GM19397 (cell line): ENCODE results near the gene GPR62.
"Not testable (repeated sequence)": the region's sequence is repeated elsewhere in the genome, so short reads cannot be mapped to it uniquely, and the experiment has no call there.

Source experiments
- ATAC-seq: cut with Tn5 transposase; IDR thresholded peaks from one replicate; pipeline ENCODE4 v1.9.1; 2021; ENCODE audit warnings: mild to moderate bottlenecking, moderate library complexity; ENCODE audit not compliant: unreplicated experiment

GPR62 gene

DNA sequence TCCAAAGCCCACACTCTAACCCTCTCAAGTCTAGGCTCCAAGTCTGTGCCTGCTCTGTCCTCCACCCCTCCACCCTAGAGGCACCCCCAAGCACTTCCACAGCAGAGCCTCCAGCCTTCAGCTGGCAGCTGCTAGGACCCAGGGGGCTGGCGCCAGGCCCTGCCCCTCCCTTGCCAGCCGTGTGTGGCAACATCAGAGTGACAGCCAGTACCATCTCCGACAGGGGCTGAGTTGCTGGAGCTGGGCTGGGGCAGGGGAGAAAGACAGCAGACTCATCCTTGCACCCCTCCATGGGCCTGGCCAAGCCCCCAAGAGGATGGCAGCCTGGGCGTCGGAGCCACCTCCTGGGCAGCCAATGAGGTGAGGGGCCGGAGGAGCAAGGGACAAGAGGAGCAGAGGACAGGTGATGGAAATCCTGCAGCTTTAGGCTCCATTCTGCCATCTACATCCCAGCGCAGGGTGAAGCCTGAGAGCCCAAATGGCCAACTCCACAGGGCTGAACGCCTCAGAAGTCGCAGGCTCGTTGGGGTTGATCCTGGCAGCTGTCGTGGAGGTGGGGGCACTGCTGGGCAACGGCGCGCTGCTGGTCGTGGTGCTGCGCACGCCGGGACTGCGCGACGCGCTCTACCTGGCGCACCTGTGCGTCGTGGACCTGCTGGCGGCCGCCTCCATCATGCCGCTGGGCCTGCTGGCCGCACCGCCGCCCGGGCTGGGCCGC lies at the start of gene GPR62:
GPR62 (plus strand) TSS at position 207 of the 718 bp plus-strand sequence; CDS start at position 479, 272 bp downstream.
- ATAC-seq, result no peak

DNA sequence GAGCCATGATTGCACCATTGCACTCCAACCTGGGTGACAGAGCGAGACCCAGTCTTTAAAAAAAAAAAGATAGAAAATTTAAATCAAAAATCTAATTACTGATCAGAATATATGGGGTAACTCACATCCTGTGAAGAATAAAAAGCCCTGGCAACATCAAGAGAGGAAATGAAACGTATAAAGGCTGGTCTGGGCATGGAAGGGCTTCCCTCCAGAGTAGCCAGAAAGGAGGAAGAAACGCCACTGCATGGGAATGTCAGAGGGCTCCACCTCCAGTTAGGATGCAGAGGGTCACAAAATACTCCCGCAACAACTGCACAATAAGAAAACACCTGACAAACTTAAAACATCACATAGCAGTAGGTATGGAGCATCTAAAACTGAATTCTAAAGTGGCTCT lies 47.2 kb upstream of the GPR62 start:
- ATAC-seq, result no peak

DNA sequence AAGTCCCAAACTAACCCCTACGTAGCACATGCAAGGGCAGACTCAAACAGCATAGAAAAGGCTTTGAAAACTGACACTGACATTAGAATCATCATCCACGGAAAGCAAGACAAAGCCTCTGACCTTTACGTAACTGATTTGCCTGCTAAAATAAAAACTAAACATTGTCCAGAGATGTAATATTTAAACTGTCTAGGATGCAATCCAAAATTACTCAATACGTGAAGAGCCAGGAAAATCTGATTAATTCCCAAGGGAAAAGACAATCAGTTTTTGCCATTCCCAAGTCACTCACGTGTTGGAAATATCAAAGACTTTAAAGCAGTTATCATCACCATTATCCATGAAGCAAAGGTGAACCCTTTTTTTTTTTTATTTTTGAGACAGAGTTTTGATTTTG lies 38.8 kb upstream of the GPR62 start:
- ATAC-seq, result no peak

DNA sequence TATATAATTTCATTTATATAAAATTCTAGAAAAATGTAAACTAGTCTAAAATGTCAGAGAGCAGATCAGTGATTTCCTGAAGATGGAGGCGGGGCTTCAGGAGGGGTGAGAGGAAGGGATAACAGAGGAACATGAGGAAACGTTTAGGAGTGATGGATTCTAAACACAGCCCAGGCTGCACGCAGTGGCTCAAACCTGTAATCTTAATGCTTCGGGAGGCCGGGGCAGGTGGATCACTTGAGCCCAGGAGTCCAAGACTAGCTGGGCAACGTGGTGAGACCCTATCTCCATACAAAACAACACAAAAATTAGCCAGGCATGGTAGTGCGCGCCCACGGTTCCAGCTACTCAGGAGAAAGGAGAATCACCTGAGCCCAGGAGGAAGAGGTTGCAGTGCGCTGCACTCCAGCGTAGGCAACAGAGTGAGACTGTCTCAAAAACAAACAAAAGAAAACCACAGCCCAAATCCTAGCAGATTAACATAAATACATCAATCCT lies 34.1 kb upstream of the GPR62 start:
- ATAC-seq, result no peak

DNA sequence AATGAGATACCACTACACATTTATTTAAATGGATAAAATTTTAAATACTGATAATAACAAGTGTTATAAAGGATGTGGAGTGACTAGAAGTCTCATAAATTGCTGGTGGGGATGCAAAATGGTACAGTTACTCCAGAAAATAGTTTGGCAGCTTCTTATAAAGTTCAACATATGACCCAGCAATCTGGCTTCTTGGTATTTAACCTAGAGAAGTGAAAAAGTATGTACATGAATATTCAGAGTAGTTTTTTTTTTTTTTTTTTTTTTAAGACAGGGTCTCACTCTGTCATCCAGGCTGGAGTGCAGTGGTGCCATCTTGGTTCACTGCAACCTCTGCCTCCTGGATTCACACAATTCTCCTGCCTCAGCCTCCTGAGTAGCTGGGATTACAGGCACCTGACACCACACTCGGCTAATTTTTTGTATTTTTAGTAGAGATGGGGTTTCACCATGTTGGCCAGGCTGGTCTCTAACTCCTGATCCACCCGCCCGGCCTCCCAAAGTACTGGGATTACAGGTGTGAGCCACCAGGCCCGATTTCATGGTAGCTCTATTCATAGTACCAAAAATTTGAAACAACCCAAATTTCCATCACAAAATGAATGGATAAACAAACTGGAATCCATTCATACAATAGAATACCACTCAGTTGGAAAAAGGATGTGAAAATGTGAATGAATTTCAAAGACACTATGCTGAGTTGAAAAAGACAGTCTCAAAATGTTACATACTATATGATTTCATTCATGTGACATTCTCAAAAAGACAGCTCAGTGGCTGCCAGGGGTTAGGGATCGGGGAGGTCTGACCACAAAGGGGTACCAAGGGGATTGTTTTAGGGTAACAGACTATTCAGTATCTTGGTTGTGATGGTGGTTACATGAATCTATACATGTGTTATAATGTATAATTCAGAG lies 27.9 kb upstream of the GPR62 start:
- ATAC-seq, result no peak

DNA sequence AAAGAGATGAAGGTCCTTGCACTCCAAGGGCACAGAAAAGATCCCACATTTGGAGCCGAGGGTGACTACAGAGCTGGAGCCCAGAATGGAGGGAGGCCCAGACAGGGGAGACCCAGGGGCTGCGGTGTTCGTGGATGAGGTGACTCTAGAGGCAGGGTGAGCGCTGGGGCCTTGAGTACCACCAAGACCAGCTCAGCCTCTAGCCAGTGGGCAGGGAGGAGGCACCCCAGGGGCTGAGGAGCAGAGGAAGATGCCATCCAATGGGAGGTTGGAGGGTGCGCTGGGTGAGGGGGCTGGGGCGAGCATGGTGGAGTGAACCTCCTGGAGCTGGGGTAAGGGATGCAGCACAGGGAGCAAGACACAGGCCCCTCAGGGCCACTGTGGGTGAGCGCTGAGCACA lies 26.7 kb upstream of the GPR62 start:
- ATAC-seq, result no peak

GRCh38 chr3:51928981-51929380 lies 26.2 kb upstream of the GPR62 start:
- ATAC-seq, result not testable (repeated sequence)

GRCh38 chr3:51929420-51930003 lies 25.7 kb upstream of the GPR62 start:
- ATAC-seq, result no peak

DNA sequence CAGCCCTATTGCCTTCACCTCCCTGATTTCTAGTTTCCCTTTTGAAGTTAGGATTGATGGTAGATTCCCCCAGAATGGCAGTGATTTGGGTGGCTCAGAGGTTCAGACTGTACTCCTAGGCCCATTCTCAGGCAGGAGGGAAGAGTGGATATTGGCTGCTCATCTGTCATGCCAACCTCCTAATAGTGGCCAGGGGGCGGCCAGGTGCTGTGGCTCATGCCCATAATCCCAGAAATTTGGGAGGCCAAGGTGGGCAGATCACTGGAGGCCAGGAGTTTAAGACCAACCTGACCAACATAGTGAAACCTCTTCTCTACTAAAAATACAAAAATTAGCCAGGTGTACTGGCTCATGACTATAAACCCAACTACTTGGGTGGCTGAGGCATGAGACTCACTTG lies 24.7 kb upstream of the GPR62 start:
- ATAC-seq, result no peak

- no peak for ATAC-seq
These were observed 23.4 kb upstream of the GPR62 start for GRCh38 chr3:51931756-51932155.

- no peak for ATAC-seq
These were observed 22.5 kb upstream of the GPR62 start for GRCh38 chr3:51932471-51933370.

GRCh38 chr3:51933471-51934138 lies 21.6 kb upstream of the GPR62 start:
- no peak for ATAC-seq

GRCh38 chr3:51934139-51934850 lies 20.9 kb upstream of the GPR62 start:
- no peak for ATAC-seq

DNA sequence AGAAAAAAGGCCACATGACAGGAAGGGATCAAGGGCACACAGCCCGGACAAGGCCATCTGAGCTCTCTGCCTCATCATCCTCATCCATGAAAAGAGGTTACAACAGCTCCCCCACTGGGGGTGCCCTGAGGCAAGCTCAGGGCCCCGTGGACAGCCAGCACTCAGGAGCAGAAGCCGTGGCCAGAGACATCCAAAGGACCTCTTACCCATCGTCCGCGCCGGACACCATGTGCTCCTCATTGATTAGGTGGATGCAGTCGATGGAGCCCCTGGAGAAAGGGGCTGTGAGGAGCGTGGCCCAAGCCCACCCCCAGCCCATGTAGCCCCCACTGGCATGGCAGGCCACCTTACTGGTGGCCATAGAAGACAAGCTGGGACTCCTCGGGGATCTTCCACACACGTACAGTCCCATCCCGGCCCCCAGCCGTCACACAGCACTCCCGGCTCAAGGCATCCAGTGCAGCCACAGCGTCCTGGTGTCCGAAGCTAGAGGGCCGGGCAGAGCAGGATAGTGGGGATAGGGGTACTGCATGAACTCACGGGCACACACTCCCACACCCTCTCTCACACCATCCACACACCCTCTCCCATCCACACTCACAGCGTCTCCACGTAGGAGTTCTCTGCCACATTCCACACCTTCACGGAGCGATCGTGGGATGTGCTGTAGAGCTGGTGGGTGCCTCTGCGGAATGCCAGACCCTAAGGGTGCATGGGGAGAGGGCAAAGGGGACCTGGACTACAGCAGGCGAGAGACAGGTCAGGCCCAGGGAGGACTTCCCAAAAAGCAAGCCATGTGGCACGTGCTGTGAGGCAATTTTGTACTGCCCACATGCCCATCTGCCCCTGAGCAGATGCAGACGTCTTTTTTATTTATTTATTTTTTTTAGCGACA lies 19.9 kb upstream of the GPR62 start:
- no peak for ATAC-seq

DNA sequence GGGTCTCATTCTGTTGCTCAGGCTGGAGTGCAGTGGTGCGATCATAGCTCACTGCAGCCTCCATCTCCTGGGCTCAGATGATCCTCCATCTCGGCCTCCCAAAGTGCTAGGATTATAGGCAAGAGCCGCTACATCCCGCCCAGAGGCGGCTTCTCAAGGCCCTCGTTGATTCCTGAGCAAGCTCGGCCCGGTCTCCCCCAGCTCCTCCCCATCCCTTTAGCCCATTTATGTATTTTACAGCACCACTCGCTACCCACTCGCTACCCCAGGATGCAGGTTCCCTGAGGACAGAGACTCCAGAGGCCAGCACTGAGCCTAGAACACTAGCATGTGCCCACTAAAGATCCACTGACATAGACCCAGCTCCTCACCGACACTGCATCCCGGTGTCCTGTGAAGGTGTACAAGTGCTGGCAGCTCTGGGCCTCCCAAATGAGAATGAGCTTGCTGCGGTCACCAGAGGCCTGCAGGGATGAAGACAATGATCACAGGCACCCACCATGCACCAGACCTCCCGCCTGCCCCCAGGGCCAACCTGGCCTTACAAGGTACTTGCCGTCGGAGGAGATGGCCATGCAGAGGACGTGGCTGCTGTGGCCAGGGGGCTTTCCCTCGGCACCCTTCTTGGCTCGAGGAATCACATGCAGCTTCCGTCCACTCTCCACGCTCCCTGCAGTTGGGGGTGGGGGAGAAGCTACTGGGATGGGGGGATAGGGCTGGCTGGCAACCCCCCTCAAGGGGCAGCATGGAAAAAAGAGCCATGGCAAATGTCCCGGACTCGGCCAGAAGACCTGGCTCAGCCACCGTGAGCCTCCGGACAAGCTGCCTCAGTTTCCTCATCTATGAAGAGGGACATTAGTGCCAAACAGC lies 19.1 kb upstream of the GPR62 start:
- no peak for ATAC-seq

DNA sequence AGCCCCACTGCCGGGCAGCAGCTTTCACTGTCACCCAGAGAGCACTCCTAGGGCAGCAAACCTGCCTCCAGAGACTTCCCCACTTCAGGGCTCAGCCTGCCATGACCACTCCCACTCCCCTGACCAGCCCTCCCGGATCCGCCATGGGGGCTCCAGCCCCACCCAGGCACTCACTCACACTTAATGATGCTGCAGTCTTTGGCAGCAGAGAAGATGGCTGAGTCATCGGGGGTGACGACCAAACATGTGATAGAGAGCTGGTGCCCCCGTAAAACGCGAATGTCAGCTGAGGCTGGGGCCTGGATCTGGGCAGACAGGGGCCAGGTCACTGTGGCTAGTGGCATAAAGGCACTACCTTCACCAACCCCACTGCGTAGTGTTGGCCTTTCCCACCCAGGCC lies 18.2 kb upstream of the GPR62 start:
- ATAC-seq, result no peak
